Activated CD8-positive, alpha-beta T cell treated with anti-CD3 and anti-CD28 coated beads for 36 hours (primary cell): ENCODE results near the gene SNX10. TPM values are rescaled to one million over a fixed set of nuclear protein-coding genes. Genes with fewer than 3 reads are reported as not detected.

Experiments used
- ATAC-seq: fragments of 200-7000 bp; cut with Tn5 transposase; one replicate; pipeline ENCODE4 v1.10.0; 2021; ENCODE audit warnings: mild to moderate bottlenecking, moderate library complexity
- CTCF ChIA-PET: fragments of 350-600 bp; sonication (Branson Sonifier 250); formaldehyde crosslinking; loops from one replicate; lab custom pipeline; 2021; ENCODE audit warnings: antibody characterized with exemption; lab: Charles Lee
- POLR2A ChIA-PET: fragments of 350-600 bp; sonication (Branson Sonifier 250); formaldehyde crosslinking; loops from one replicate; lab custom pipeline; 2021; ENCODE audit warnings: antibody characterized with exemption; lab: Charles Lee
- DNase-seq: peaks from one replicate; pipeline ENCODE4 v3.0.0-alpha.2; 2020
- H3K27ac Mint-ChIP-seq: one replicate; pipeline ENCODE4 v1.8.0; 2021; ENCODE audit warnings: mild to moderate bottlenecking, mixed read lengths
- H3K27me3 Mint-ChIP-seq: one replicate; pipeline ENCODE4 v1.8.0; 2021; ENCODE audit warnings: mixed read lengths
- H3K36me3 Mint-ChIP-seq: one replicate; pipeline ENCODE4 v1.8.0; 2021; ENCODE audit warnings: low read depth, mixed read lengths
- H3K4me1 Mint-ChIP-seq: one replicate; pipeline ENCODE4 v1.8.0; 2021; ENCODE audit warnings: low read depth, mixed read lengths
- H3K4me3 Mint-ChIP-seq: one replicate; pipeline ENCODE4 v1.8.0; 2021; ENCODE audit warnings: mild to moderate bottlenecking, moderate library complexity, mixed read lengths
- H3K9me3 Mint-ChIP-seq: one replicate; pipeline ENCODE4 v1.8.0; 2021; ENCODE audit warnings: mixed read lengths
- intact Hi-C: fragments of 100-400 bp; cut with micrococcal nuclease; formaldehyde crosslinking; loops from one replicate; pipeline ENCODE4 v1.10.0; 2022
- total RNA-seq, 2 experiments: library from RNA; stranded (reverse); gene quantifications; one replicate each; pipeline ENCODE4 v1.2.3, GENCODE V29; 2021
- TF ChIP-seq, protein P1 (sequence below): fragments of 200-600 bp; IDR thresholded peaks from one replicate; pipeline ENCODE4 v1.8.0; 2022; ENCODE audit warnings: antibody characterized with exemption, mild to moderate bottlenecking

Gene SNX10
- total RNA-seq, 2 experiments from 2014 or later, result 47.8 to 51.1 TPM

GRCh38 chr7:26305869-26306665 is 14.4 kb downstream of the SNX10 start:
- Mint-ChIP-seq H3K9me3 (no peaks in the 10 kb centered on the region), H3K4me1 (peaks cover 11% of the 10 kb centered on the region), H3K36me3 (peaks cover 30% of the 10 kb centered on the region), H3K4me3 (no peak overlapping the region), H3K27ac (no peak overlapping the region), H3K27me3 (no peaks in the 10 kb centered on the region)
- TF ChIP-seq, protein P1, sequence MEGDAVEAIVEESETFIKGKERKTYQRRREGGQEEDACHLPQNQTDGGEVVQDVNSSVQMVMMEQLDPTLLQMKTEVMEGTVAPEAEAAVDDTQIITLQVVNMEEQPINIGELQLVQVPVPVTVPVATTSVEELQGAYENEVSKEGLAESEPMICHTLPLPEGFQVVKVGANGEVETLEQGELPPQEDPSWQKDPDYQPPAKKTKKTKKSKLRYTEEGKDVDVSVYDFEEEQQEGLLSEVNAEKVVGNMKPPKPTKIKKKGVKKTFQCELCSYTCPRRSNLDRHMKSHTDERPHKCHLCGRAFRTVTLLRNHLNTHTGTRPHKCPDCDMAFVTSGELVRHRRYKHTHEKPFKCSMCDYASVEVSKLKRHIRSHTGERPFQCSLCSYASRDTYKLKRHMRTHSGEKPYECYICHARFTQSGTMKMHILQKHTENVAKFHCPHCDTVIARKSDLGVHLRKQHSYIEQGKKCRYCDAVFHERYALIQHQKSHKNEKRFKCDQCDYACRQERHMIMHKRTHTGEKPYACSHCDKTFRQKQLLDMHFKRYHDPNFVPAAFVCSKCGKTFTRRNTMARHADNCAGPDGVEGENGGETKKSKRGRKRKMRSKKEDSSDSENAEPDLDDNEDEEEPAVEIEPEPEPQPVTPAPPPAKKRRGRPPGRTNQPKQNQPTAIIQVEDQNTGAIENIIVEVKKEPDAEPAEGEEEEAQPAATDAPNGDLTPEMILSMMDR, result no peak
- CTCF ChIA-PET, result interaction anchor here (1.2 to 2.6 kb wide), 3 partner anchors 10 to 63 kb away, joined by 4 to 12 read pairs (median 6); no protein-coding TSS in a partner anchor
- ATAC-seq (no peak), DNase-seq (no peak)
- intact Hi-C loops, result no loop called here
- POLR2A ChIA-PET, result no interaction called here

DNA sequence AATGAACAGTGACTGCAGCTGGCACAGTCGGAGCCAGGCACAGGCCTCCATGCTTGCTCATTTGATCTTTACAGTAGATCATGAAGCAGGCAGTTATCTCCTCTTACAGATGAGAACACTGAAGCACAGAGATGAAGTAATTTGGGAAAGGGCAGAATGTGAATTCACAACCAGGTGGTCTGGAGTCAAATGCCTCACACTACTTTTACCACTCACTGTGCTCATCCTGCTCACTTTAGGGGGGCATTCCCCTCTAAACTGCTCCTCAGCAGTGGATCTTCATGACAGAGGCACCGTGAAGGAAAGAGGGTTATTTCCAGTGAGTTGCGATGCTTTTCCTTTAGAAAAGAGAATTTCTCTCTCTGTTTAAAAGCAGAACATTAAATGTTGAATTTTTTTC is 15.1 kb downstream of the SNX10 start:
- H3K27me3 Mint-ChIP-seq, result no peaks in the 10 kb centered on the region
- ChIA-PET POLR2A (interaction anchor here (0.6 kb wide), 1 partner anchor 105 kb away, joined by 3 read pairs; no protein-coding TSS in a partner anchor), CTCF (interaction anchor here (1.2 kb wide), 1 partner anchor 59 kb away, joined by 4 read pairs; no protein-coding TSS in a partner anchor)
- no peaks in the 10 kb centered on the region for H3K9me3 Mint-ChIP-seq
- no peak overlapping the region for H3K4me3 Mint-ChIP-seq
- H3K4me1 Mint-ChIP-seq, result peaks cover 11% of the 10 kb centered on the region
- H3K27ac Mint-ChIP-seq, result no peak overlapping the region
- H3K36me3 Mint-ChIP-seq, result peaks cover 26% of the 10 kb centered on the region
- intact Hi-C loops, result no loop called here
- TF ChIP-seq, protein P1, result no peak
- ATAC-seq (no peak), DNase-seq (no peak)

- ChIA-PET POLR2A (interaction anchor here (0.6 to 1.6 kb wide), 2 partner anchors 12 to 105 kb away, joined by 3 to 5 read pairs; no protein-coding TSS in a partner anchor), CTCF (interaction anchor here (1.2 kb wide), 1 partner anchor 58 kb away, joined by 4 read pairs; no protein-coding TSS in a partner anchor)
- ATAC-seq, result no peak
- TF ChIP-seq, protein P1, result no peak
- DNase-seq, result no peak
- intact Hi-C loops, result no loop called here
- no peak overlapping the region for H3K27ac Mint-ChIP-seq
- no peaks in the 10 kb centered on the region for H3K27me3 Mint-ChIP-seq
- H3K9me3 Mint-ChIP-seq, result no peaks in the 10 kb centered on the region
- no peak overlapping the region for H3K4me3 Mint-ChIP-seq
- H3K36me3 Mint-ChIP-seq, result peaks cover 24% of the 10 kb centered on the region
- peaks cover 11% of the 10 kb centered on the region for H3K4me1 Mint-ChIP-seq
These were observed 15.6 kb downstream of the SNX10 start for GRCh38 chr7:26307226-26307625.

GRCh38 chr7:26307791-26308190 is 16.1 kb downstream of the SNX10 start:
- Mint-ChIP-seq H3K27ac (no peak overlapping the region), H3K36me3 (peaks cover 24% of the 10 kb centered on the region), H3K9me3 (no peaks in the 10 kb centered on the region), H3K4me1 (peaks cover 11% of the 10 kb centered on the region), H3K4me3 (no peak overlapping the region), H3K27me3 (no peaks in the 10 kb centered on the region)
- TF ChIP-seq, protein P1, result no peak
- ATAC-seq (no peak), DNase-seq (no peak)
- CTCF ChIA-PET, result interaction anchor here (1.2 kb wide), 1 partner anchor 58 kb away, joined by 4 read pairs; no protein-coding TSS in a partner anchor
- POLR2A ChIA-PET, result interaction anchor here (1.6 kb wide), 1 partner anchor 12 kb away, joined by 5 read pairs; no protein-coding TSS in a partner anchor
- intact Hi-C loops, result no loop called here

DNA sequence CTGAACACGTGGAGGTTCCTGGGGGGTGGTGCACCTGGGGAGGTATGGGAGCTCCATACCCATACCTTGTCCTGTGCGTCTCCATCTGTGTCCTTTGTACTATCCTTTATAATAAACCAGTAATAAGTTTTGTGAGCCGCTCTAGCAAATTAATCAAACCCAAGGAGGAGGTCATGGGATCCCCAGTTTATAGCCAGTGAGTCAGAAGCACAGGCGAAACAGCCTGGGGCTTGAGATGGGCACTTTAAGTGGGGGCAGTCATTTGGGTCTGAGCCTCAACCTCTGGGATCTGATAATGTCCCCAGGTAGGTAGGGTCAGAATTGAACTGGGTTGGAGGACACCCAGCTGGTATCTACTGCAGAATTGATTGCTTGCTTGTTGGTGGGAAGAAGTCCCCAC is 16.9 kb downstream of the SNX10 start:
- TF ChIP-seq, protein P1, result no peak
- POLR2A ChIA-PET, result interaction anchor here (1.6 kb wide), 1 partner anchor 13 kb away, joined by 5 read pairs; no protein-coding TSS in a partner anchor
- ATAC-seq, result no peak
- CTCF ChIA-PET, result interaction anchor here (0.9 kb wide), 1 partner anchor 13 kb away, joined by 3 read pairs; no protein-coding TSS in a partner anchor
- no peak overlapping the region for H3K27ac Mint-ChIP-seq
- no peaks in the 10 kb centered on the region for H3K27me3 Mint-ChIP-seq
- peaks cover 20% of the 10 kb centered on the region for H3K36me3 Mint-ChIP-seq
- H3K4me3 Mint-ChIP-seq, result no peak overlapping the region
- intact Hi-C loops, result no loop called here
- DNase-seq, result no peak
- H3K9me3 Mint-ChIP-seq, result no peaks in the 10 kb centered on the region
- H3K4me1 Mint-ChIP-seq, result peaks cover 11% of the 10 kb centered on the region
